ENCODE measurements around the gene PAK1IP1. TPM values are rescaled to one million over a fixed set of nuclear protein-coding genes. Genes with fewer than 3 reads are reported as not detected.

PAK1IP1 gene
- total RNA-seq, 1 donor from 2014 or later: 9.5 TPM

DNA sequence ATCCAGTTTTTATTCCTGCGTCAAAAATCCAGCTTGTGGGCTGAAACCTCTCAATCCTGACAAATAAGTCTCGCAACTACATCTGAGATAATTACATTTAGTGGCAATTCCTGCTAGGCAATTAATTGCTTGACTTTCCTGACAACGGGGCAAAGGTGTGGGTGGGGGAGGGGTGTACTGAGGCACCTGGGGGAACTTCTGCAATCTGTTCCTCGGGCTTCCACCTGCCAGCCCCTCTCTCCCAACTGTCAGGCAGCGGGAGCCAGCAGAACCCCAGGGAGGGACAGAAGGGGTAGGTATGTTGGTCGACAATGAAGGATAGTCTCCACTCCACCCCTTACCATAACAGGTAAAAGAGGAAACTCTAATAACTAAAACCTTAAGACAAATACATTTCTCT is 7.2 kb upstream of the PAK1IP1 start:
- Histone ChIP-seq H3K27ac (no peak overlapping the region), H3K4me1 (no peaks in the 10 kb centered on the region), H3K9me3 (no peaks in the 10 kb centered on the region), H3K36me3 (no peaks in the 10 kb centered on the region), H3K27me3 (ENCODE audit: low read depth) (no peaks in the 10 kb centered on the region), H3K4me3 (no peak overlapping the region)
- ATAC-seq (no peak), DNase-seq (no peak)
- TF ChIP-seq, protein P1, sequence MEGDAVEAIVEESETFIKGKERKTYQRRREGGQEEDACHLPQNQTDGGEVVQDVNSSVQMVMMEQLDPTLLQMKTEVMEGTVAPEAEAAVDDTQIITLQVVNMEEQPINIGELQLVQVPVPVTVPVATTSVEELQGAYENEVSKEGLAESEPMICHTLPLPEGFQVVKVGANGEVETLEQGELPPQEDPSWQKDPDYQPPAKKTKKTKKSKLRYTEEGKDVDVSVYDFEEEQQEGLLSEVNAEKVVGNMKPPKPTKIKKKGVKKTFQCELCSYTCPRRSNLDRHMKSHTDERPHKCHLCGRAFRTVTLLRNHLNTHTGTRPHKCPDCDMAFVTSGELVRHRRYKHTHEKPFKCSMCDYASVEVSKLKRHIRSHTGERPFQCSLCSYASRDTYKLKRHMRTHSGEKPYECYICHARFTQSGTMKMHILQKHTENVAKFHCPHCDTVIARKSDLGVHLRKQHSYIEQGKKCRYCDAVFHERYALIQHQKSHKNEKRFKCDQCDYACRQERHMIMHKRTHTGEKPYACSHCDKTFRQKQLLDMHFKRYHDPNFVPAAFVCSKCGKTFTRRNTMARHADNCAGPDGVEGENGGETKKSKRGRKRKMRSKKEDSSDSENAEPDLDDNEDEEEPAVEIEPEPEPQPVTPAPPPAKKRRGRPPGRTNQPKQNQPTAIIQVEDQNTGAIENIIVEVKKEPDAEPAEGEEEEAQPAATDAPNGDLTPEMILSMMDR (IDR thresholded peaks at IDR 0.05): no peak
- intact Hi-C loops (cut with DNase I): no loop called here

DNA sequence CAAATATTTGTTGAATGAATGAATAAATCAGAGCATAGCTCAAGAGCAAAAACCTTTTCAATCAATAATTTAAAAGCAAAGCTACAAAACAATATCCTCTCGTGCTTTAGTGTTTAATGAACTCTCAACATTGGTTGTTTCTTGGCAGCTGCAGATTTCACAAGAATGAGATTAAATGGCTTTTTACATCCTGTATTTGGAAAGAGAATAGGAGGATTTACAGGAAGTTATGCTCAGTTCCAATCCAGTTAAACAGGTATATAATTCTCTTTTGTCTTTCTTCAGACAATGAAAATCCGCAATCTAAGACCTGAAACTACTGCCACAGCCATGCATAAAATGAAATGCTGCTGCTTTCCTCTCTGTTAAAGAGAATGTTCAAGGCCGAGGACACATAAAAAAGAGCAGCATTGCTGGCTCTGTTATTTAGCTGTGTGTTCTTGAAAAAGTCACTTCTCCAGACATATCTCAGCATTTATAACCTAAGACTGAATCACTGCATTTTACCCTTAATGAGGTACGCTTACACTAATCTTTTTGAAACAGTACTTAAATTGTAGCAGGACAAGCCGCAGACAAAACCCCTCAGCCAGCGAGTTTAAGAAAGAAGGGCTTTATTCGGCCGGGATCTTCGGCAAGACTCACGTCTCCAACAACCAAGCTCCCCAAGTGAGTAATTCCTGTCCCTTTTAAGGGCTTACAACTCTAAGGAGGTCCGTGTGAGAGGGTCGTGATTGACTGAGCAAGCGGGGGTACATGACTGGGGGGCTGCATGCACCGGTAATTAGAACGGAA is 3.9 kb upstream of the PAK1IP1 start:
- no peak overlapping the region for H3K27ac ChIP-seq
- intact Hi-C loops (cut with DNase I): no loop called here
- no peak overlapping the region for H3K4me3 ChIP-seq
- H3K9me3 ChIP-seq: no peaks in the 10 kb centered on the region
- DNase-seq: no peak
- H3K27me3 ChIP-seq (ENCODE audit: low read depth): no peaks in the 10 kb centered on the region
- H3K4me1 ChIP-seq: peaks cover 19% of the 10 kb centered on the region
- TF ChIP-seq, protein P1 (IDR thresholded peaks at IDR 0.05): no peak
- H3K36me3 ChIP-seq: no peaks in the 10 kb centered on the region
- no peak for ATAC-seq

DNA sequence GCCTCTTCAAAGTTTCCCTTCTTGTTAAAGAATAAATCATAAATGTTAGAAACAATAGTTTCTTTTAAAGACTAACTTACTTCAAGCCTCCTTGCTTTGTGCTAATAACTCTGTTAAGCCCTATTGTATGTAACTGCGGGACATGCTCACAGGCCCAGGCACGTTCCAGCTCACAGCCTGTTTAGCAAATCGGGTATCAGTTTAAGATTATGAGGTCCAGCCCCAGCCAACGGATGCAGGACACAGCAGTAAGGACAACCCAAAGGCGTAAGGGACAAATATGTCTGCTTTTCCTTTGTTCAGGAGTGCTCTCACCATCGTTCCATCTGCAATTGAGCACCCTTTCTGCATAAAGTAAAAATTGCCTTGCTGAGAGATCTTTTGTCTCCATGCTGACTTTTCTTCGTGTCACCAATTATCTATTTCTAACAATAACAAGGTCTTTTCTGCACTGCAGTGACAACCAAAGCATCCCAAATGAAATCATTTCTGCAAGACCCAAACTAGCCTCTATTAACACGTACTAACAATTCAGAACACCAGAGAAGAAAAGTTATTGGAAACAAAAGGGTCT is 1.7 kb upstream of the PAK1IP1 start:
- ATAC-seq (no peak), DNase-seq (no peak)
- H3K27ac ChIP-seq: no peak overlapping the region
- no peaks in the 10 kb centered on the region for H3K27me3 ChIP-seq (ENCODE audit: low read depth)
- H3K4me3 ChIP-seq: peak overlapping the region; percentile 86
- H3K36me3 ChIP-seq: peaks cover 9% of the 10 kb centered on the region
- intact Hi-C loops (cut with DNase I): no loop called here
- peaks cover 28% of the 10 kb centered on the region for H3K4me1 ChIP-seq
- TF ChIP-seq, protein P1 (IDR thresholded peaks at IDR 0.05): no peak
- no peaks in the 10 kb centered on the region for H3K9me3 ChIP-seq

DNA sequence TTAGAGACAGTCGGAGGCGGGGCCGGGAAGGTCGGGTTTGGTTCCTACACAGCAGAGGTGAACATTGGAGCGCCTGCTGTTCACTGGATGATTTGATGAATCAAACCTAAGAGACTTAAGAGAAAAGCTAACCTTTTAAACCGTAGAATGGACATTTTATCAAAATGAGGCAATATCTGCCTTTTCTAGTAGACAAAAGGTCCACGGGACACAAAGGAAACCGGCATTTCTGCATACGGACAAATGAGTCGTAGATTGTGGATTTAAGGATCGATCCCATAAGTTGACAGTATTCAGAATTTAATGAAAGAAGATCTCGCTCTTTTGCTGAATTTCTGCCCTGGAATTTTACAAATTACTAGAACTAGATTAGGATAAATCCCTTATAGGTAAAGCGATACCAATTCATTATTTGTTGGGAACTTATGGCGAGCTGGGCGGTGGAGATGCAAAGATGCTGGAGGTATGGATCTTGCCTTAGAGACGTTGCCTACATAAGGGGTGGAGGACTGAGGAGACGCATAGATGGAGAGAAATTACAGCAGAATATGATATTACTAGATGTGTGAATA is 400 bp downstream of the PAK1IP1 start:
- H3K27me3 ChIP-seq (ENCODE audit: low read depth): no peaks in the 10 kb centered on the region
- H3K36me3 ChIP-seq: peaks cover 29% of the 10 kb centered on the region
- TF ChIP-seq, protein P1 (IDR thresholded peaks at IDR 0.05): no peak
- H3K4me3 ChIP-seq: peak overlapping the region; percentile 86
- ATAC-seq: no peak
- intact Hi-C loops (cut with DNase I): no loop called here
- peaks cover 28% of the 10 kb centered on the region for H3K4me1 ChIP-seq
- DNase-seq: no peak
- H3K27ac ChIP-seq: peak overlapping the region; percentile 98
- H3K9me3 ChIP-seq: no peaks in the 10 kb centered on the region

DNA sequence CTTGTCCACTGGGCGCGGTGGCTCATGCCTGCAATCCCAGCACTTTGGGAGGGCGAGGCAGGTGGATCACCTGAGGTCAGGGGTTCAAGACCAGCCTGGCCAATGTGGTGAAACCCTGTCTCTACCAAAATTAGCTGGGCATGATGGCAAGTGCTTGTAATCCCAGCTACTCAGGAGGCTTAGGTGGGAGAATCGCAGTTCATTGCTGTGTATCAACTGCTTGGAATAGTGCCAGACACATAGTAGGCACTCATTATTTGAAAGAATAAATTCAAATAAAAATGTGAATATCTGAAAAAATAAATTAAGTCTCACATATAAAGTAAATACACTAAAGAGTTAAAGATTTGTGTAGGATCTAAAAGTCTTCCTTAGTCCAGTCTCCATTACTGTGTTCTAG is 1.9 kb downstream of the PAK1IP1 start:
- Histone ChIP-seq H3K27ac (no peak overlapping the region), H3K9me3 (no peaks in the 10 kb centered on the region), H3K4me1 (peaks cover 28% of the 10 kb centered on the region), H3K27me3 (ENCODE audit: low read depth) (no peaks in the 10 kb centered on the region), H3K36me3 (peaks cover 42% of the 10 kb centered on the region), H3K4me3 (no peak overlapping the region)
- TF ChIP-seq, protein P1 (IDR thresholded peaks at IDR 0.05): no peak
- ATAC-seq: no peak
- intact Hi-C loops (cut with DNase I): no loop called here
- DNase-seq: no peak

Data from lower lobe of right lung (tissue), 2 donors.